KOPT-K1 (cell line): ENCODE data around the gene HMX1.

Experiments
- H3K27ac ChIP-seq: fragments of 200-600 bp; sonication (generic); 2 replicates; pipeline ENCODE4 v1.5.1; 2016; ENCODE audit warnings: antibody characterized with exemption, mild to moderate bottlenecking, low read depth, low read length; ENCODE audit not compliant: poor library complexity, severe bottlenecking
- H3K36me3 ChIP-seq: fragments of 200-600 bp; sonication (generic); 2 replicates; pipeline ENCODE4 v1.5.1; 2017; ENCODE audit warnings: antibody characterized with exemption, mild to moderate bottlenecking, low read length, moderate library complexity; ENCODE audit not compliant: insufficient read depth
- H3K9me3 ChIP-seq: fragments of 200-600 bp; sonication (generic); 2 replicates; pipeline ENCODE4 v1.5.1; 2017; ENCODE audit warnings: antibody characterized with exemption, low read length, mild to moderate bottlenecking; ENCODE audit not compliant: insufficient read depth, poor library complexity, severe bottlenecking

The HMX1 gene

GRCh38 chr4:8820178-8821102 is 51.2 kb downstream of the HMX1 start:
- H3K9me3 ChIP-seq, result no peaks in the 10 kb centered on the region
- H3K27ac ChIP-seq, result no peak overlapping the region
- H3K36me3 ChIP-seq, result no peaks in the 10 kb centered on the region

GRCh38 chr4:8819473-8820177 is 52.0 kb downstream of the HMX1 start:
- Histone ChIP-seq H3K27ac (no peak overlapping the region), H3K36me3 (no peaks in the 10 kb centered on the region), H3K9me3 (no peaks in the 10 kb centered on the region)

GRCh38 chr4:8819019-8819418 is 52.6 kb downstream of the HMX1 start:
- H3K9me3 ChIP-seq, result no peaks in the 10 kb centered on the region
- no peak overlapping the region for H3K27ac ChIP-seq
- H3K36me3 ChIP-seq, result no peaks in the 10 kb centered on the region

GRCh38 chr4:8818063-8818881 is 53.4 kb downstream of the HMX1 start:
- H3K27ac ChIP-seq, result no peak overlapping the region
- no peaks in the 10 kb centered on the region for H3K9me3 ChIP-seq
- H3K36me3 ChIP-seq, result no peaks in the 10 kb centered on the region

GRCh38 chr4:8817813-8818062 is 53.9 kb downstream of the HMX1 start:
- Histone ChIP-seq H3K9me3 (no peaks in the 10 kb centered on the region), H3K27ac (no peak overlapping the region), H3K36me3 (no peaks in the 10 kb centered on the region)

GRCh38 chr4:8817096-8817812 is 54.4 kb downstream of the HMX1 start:
- Histone ChIP-seq H3K9me3 (no peaks in the 10 kb centered on the region), H3K36me3 (no peaks in the 10 kb centered on the region), H3K27ac (no peak overlapping the region)
